Measurements from ENCODE around the gene HTT.

DNA sequence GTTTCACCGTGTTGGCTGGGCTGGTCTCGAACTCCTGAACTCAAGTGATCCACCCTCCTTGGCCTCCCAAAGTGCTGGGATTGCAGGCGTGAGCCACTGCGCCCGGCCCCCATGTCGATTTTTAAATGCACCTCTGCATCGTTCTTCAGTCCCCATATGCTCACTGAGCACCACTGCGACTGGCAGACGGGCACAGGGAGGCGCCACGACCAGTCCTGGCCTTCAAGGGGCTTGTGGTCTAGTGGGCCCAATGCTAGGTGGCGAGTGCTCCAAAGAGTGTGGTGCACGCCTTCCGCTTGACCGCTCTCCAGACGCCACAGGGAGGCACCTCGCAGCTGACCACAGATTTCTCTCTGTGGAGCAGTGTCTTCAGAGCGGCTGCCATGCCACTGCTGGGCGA, 162.8 kb downstream of the HTT start:
- no peak for TF ChIP-seq POLR2A (IDR thresholded peaks at IDR 0.05)
- TF ChIP-seq, protein P1, sequence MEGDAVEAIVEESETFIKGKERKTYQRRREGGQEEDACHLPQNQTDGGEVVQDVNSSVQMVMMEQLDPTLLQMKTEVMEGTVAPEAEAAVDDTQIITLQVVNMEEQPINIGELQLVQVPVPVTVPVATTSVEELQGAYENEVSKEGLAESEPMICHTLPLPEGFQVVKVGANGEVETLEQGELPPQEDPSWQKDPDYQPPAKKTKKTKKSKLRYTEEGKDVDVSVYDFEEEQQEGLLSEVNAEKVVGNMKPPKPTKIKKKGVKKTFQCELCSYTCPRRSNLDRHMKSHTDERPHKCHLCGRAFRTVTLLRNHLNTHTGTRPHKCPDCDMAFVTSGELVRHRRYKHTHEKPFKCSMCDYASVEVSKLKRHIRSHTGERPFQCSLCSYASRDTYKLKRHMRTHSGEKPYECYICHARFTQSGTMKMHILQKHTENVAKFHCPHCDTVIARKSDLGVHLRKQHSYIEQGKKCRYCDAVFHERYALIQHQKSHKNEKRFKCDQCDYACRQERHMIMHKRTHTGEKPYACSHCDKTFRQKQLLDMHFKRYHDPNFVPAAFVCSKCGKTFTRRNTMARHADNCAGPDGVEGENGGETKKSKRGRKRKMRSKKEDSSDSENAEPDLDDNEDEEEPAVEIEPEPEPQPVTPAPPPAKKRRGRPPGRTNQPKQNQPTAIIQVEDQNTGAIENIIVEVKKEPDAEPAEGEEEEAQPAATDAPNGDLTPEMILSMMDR (IDR thresholded peaks at IDR 0.05), result no peak
- no peak for TF ChIP-seq POLR2AphosphoS5 (IDR thresholded peaks at IDR 0.05)
